Keratinocyte (primary cell): ENCODE measurements around the gene ZFP2. TPM values are rescaled to one million over a fixed set of nuclear protein-coding genes. Genes with fewer than 3 reads are reported as not detected.
"Not testable (repeated sequence)": the region's sequence is repeated elsewhere in the genome, so short reads cannot be mapped to it uniquely, and the experiment has no call there.

ENCODE experiments used
- DNase-seq: peaks from one replicate; pipeline ENCODE4 v3.0.0-alpha.2; 2011; ENCODE audit warnings: low read depth, missing footprints, low spot score
- FAIRE-seq: peaks from 2 replicates; lab custom pipeline; 2011; peaks lifted over from hg19 to GRCh38; lab: Jason Lieb, UNC
- H2AFZ ChIP-seq: 2 replicates; pipeline ENCODE4 v1.6.0; 2012; ENCODE audit warnings: low read length, control low read depth, inconsistent platforms; ENCODE audit not compliant: control insufficient read depth
- H3K27ac ChIP-seq: 2 replicates; pipeline ENCODE4 v1.5.1; 2011; ENCODE audit warnings: low read length; ENCODE audit not compliant: control insufficient read depth, insufficient read depth
- H3K27me3 ChIP-seq: 3 replicates; pipeline ENCODE4 v1.6.0; 2011; ENCODE audit warnings: low read length; ENCODE audit not compliant: control insufficient read depth, insufficient read depth; ENCODE audit errors: extremely low read depth
- H3K36me3 ChIP-seq, 2 experiments: 2 replicates in 1 of 2; 3 replicates in 1 of 2; pipeline ENCODE4 v1.5.1; 2011; ENCODE audit warnings: low read length in 2 of 2, mild to moderate bottlenecking in 1 of 2; ENCODE audit not compliant: control insufficient read depth in 2 of 2, insufficient read depth in 2 of 2; ENCODE audit errors: extremely low read depth in 1 of 2
- H3K4me1 ChIP-seq: 3 replicates; pipeline ENCODE4 v1.5.1; 2011; ENCODE audit warnings: low read length; ENCODE audit not compliant: control insufficient read depth, insufficient read depth; ENCODE audit errors: extremely low read depth
- H3K4me2 ChIP-seq: 3 replicates; pipeline ENCODE4 v1.6.0; 2011; ENCODE audit warnings: low read depth, low read length; ENCODE audit not compliant: control insufficient read depth, insufficient read depth; ENCODE audit errors: extremely low read depth
- H3K4me3 ChIP-seq, 3 experiments: fragments of 200-600 bp in 1 of 3; sonication (generic) in 1 of 3; 2 replicates in 2 of 3; 3 replicates in 1 of 3; pipeline ENCODE4 v1.5.1; 2011 to 2016; ENCODE audit warnings: low read length in 3 of 3, mild to moderate bottlenecking in 3 of 3, control low read depth in 2 of 3, inconsistent platforms in 1 of 3, low read depth in 1 of 3, mixed read lengths in 1 of 3, mixed run types in 1 of 3, moderate library complexity in 1 of 3; ENCODE audit not compliant: control insufficient read depth in 2 of 3, insufficient read depth in 2 of 3; ENCODE audit errors: extremely low read depth in 1 of 3
- H3K79me2 ChIP-seq: 2 replicates; pipeline ENCODE4 v1.6.0; 2012; ENCODE audit warnings: low read length; ENCODE audit not compliant: control insufficient read depth, insufficient read depth
- H3K9ac ChIP-seq: 3 replicates; pipeline ENCODE4 v1.6.0; 2011; ENCODE audit warnings: low read length; ENCODE audit not compliant: control insufficient read depth, insufficient read depth; ENCODE audit errors: extremely low read depth
- H3K9me1 ChIP-seq: 3 replicates; pipeline ENCODE4 v1.6.0; 2011; ENCODE audit warnings: low read length; ENCODE audit not compliant: control insufficient read depth, insufficient read depth; ENCODE audit errors: extremely low read depth
- H3K9me3 ChIP-seq: 2 replicates; pipeline ENCODE4 v1.5.1; 2012; ENCODE audit warnings: low read depth, low read length; ENCODE audit not compliant: control insufficient read depth
- H4K20me1 ChIP-seq: 3 replicates; pipeline ENCODE4 v1.6.0; 2011; ENCODE audit warnings: low read length; ENCODE audit not compliant: control insufficient read depth, insufficient read depth; ENCODE audit errors: extremely low read depth
- EZH2 ChIP-seq: IDR thresholded peaks from one replicate; pipeline ENCODE4 v1.6.1; 2012; ENCODE audit warnings: inconsistent platforms, mild to moderate bottlenecking, low read length, moderate library complexity
- dilution Hi-C: fragments of 300-500 bp; cut with MboI; formaldehyde crosslinking; loops from one replicate; pipeline ENCODE4 v1.7.0; 2020; ENCODE audit warnings: low sequenced_read_pairs; ENCODE audit not compliant: extremely low pct_ligation_motif_present
- polyA plus RNA-seq, 5 experiments: library from polyadenylated mRNA; depleted of rRNA in 3 of 5; stranded (reverse) in 3 of 5; stranded (forward) in 1 of 5; unstranded in 1 of 5; fragments of >200 nt; gene quantifications; 1 replicate in 1 of 5; 2 replicates in 3 of 5; 3 replicates in 1 of 5; pipeline versions ENCODE4 v1.2.1 to v1.2.3, GENCODE V29; 2011 to 2012; ENCODE audit warnings: missing spikeins in 2 of 5, low read depth in 1 of 5, low replicate concordance in 1 of 5
- TF ChIP-seq, protein P1 (sequence below), 3 experiments: IDR thresholded peaks in 1 of 3; conservative IDR thresholded peaks in 1 of 3; optimal IDR thresholded peaks in 1 of 3; 2 replicates in 2 of 3; 3 replicates in 1 of 3; pipeline versions ENCODE3 to v1.5.1; 2011; ENCODE audit warnings: low read length in 3 of 3, mild to moderate bottlenecking in 3 of 3, moderate library complexity in 2 of 3, control low read depth in 1 of 3, inconsistent platforms in 1 of 3; ENCODE audit not compliant: insufficient read depth in 2 of 3; ENCODE audit errors: extremely low read depth in 1 of 3

ZFP2 gene
- polyA plus RNA-seq, 1 donor (not counting 4 experiments of a cell fraction or from before 2014, with no cell fraction given) = 0.52 TPM

- Histone ChIP-seq H3K9ac (peak within 1 kb of the TSS; percentile 74), H4K20me1 (no peaks in the 10 kb centered on the region), H3K9me1 (no peaks in the 10 kb centered on the region), H3K27ac (peak within 1 kb of the TSS; percentile 56), H3K27me3 (no peaks in the 10 kb centered on the region), H2AFZ (peak within 1 kb of the TSS; percentile 48), H3K79me2 (peaks cover 23% of the 10 kb centered on the region), H3K4me3 (peak within 1 kb of the TSS; percentile 62 to 73 (median 71)), H3K4me2 (peak within 1 kb of the TSS; percentile 74), H3K36me3 (peaks cover 1 to 3% of the 10 kb centered on the region in 2 experiments), H3K4me1 (peaks cover 6% of the 10 kb centered on the region), H3K9me3 (peaks cover 2% of the 10 kb centered on the region)
- DNase-seq = peak; percentile 59
- TF ChIP-seq EZH2 = no peak
- TF ChIP-seq, protein P1, sequence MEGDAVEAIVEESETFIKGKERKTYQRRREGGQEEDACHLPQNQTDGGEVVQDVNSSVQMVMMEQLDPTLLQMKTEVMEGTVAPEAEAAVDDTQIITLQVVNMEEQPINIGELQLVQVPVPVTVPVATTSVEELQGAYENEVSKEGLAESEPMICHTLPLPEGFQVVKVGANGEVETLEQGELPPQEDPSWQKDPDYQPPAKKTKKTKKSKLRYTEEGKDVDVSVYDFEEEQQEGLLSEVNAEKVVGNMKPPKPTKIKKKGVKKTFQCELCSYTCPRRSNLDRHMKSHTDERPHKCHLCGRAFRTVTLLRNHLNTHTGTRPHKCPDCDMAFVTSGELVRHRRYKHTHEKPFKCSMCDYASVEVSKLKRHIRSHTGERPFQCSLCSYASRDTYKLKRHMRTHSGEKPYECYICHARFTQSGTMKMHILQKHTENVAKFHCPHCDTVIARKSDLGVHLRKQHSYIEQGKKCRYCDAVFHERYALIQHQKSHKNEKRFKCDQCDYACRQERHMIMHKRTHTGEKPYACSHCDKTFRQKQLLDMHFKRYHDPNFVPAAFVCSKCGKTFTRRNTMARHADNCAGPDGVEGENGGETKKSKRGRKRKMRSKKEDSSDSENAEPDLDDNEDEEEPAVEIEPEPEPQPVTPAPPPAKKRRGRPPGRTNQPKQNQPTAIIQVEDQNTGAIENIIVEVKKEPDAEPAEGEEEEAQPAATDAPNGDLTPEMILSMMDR (optimal IDR thresholded peaks at IDR 0.05 in 1 of 3, IDR thresholded peaks at IDR 0.05 in 1 of 3, conservative IDR thresholded peaks at IDR 0.05 in 1 of 3; ENCODE audit: extremely low read depth in 1 of 3, insufficient read depth in 2 of 3, low read length in 3 of 3) = peak in 2 of 3 experiments; percentile 7 to 15
- peak; percentile 29 for FAIRE-seq
- dilution Hi-C loops = no loop called here
Measured at GRCh38 chr5:178859625-178860521, 35.8 kb upstream of the ZFP2 start, which contains the start of gene ZNF354B. Gene ZNF354B (plus strand): TSS chr5:178859953. CDS start chr5:178861048, 1,095 bp downstream.

GRCh38 chr5:178860615-178861014 is 35.1 kb upstream of the ZFP2 start:
- H3K4me3 ChIP-seq = peak overlapping the region; percentile 62 to 73 (median 71)
- peak overlapping the region; percentile 74 for H3K9ac ChIP-seq
- H3K27me3 ChIP-seq, H3K9me1 ChIP-seq, DNase-seq, H2AFZ ChIP-seq, H3K9me3 ChIP-seq, H3K4me1 ChIP-seq, FAIRE-seq, dilution Hi-C loops, H4K20me1 ChIP-seq, H3K36me3 ChIP-seq: not testable (repeated sequence)
- peak overlapping the region; percentile 74 for H3K4me2 ChIP-seq
- peaks cover 23% of the 10 kb centered on the region for H3K79me2 ChIP-seq
- H3K27ac ChIP-seq = peak overlapping the region; percentile 56
